HL-60/S4 (cell line): ENCODE measurements around the gene ALDH7A1.

Experiments
- in situ Hi-C: fragments of 300-500 bp; cut with MboI; formaldehyde crosslinking; loops from 2 replicates; pipeline ENCODE4 v1.14.3; 2022; ENCODE audit warnings: low sequenced_read_pairs

ALDH7A1 gene

DNA sequence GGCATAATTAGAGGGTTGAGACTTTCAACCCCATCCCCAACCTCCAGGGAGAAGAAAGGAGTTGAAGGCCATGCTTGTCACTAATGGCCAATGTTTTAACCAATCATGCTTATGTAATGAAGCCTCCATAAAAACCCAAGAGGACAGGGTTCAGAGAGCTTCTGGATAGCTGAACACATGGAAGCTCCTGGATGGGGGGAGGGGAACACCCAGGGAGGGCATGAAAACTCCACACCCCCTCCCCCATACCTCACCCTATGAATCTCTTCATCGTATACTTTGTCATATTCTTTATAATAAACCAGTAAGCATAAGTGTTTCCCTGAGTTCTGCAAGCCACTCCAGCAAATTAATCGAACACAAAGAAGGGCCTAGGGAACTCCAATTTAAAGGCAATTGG is 81.7 kb downstream of the ALDH7A1 start:
- in situ Hi-C loops = no loop called here

- in situ Hi-C loops = no loop called here
Observed at GRCh38 chr5:126512451-126512850, 82.6 kb downstream of the ALDH7A1 start.

GRCh38 chr5:126511961-126512360 is 83.1 kb downstream of the ALDH7A1 start:
- in situ Hi-C loops = no loop called here

DNA sequence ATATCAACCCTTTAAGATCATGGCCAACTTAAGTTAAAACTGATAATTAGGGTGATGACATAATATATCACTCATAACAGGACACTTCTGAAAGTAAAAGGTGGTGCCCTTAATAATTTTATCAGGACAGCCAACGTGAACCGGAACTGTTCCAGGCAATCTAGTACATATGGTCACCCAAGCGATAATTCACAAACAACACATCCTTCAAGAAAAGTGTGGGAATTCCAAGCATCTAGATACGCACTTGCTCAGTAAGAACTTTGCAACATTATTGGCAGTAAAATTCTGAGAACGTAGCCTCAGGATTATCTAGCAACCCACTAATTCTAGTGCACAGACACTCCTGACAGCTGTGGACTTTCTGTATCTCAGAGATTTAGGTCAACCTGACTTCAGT is 85.7 kb downstream of the ALDH7A1 start:
- in situ Hi-C loops = no loop called here

- in situ Hi-C loops = no loop called here
Observed at GRCh38 chr5:126508962-126509279, 86.1 kb downstream of the ALDH7A1 start.

- in situ Hi-C loops = no loop called here
Observed at GRCh38 chr5:126508251-126508961, 86.6 kb downstream of the ALDH7A1 start.

GRCh38 chr5:126506079-126506478 is 88.9 kb downstream of the ALDH7A1 start:
- in situ Hi-C loops = no loop called here

DNA sequence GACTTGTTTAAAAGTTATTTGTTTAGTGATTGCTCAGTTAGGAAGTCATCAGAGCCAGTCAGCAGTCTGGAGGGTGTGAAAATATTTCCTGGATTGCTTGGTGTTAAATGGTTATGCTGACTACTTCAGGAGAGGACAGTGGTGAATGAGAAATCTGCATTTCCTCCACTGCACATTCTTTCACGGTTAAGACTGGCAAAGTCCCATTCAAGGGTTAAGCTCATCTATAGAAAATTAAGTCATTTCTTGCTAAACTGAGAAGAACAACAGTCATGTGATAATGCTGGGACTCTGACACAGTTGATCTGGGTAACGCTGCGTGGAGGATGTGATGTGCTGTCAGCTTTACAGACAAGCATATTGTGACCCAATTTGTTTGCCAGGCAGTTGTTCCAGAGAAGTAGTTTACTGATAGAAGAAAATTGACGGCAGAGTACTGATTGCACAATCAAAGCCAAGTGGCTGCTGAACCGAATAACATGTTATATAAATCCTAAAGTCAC is 91.4 kb downstream of the ALDH7A1 start:
- in situ Hi-C loops = no loop called here

GRCh38 chr5:126501448-126501847 is 93.6 kb downstream of the ALDH7A1 start:
- in situ Hi-C loops = no loop called here

GRCh38 chr5:126499853-126500342 is 95.1 kb downstream of the ALDH7A1 start:
- in situ Hi-C loops = no loop called here

GRCh38 chr5:126499278-126499677 is 95.7 kb downstream of the ALDH7A1 start:
- in situ Hi-C loops = no loop called here

DNA sequence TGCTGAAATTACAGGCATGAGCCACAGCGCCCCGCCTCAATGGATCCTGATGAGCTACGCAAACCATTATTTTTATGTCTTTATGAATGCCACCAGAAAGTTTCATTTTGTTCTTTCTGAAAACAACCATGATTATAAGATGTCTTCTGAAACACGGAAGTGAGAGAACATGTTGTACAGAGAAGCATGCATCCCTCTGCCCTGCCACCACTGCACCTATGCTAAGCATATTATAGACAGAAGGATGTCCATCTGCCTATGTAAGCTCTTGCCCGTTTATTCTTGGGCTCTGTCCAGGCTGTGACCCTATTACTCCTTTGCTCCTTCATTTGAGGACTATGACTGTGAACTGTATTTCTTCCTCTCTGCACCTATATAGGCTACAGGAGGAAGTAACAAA is 97.5 kb downstream of the ALDH7A1 start:
- in situ Hi-C loops = no loop called here

DNA sequence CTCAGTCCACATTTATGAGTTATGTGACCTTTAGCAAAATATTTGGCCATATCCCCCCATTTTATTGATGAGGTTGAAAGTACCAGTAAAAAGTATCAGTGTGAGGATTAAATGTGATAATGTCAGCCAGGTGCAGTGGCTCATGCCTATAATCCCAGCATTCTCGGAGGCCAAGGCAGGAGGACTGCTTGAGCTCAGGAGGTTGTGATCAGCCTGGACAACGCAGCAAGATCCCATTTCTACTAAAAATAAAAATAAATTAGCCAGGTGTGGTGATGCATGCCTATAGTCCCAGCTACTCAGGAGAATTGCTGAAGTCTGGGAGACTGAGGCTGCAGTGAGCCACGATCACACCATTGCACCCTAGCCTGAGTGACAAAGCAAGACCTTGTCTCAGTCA is 100.6 kb downstream of the ALDH7A1 start:
- in situ Hi-C loops = no loop called here

GRCh38 chr5:126492939-126493338 is 102.1 kb downstream of the ALDH7A1 start:
- in situ Hi-C loops = no loop called here

- in situ Hi-C loops = no loop called here
Observed at GRCh38 chr5:126490167-126490940, 104.7 kb downstream of the ALDH7A1 start.

DNA sequence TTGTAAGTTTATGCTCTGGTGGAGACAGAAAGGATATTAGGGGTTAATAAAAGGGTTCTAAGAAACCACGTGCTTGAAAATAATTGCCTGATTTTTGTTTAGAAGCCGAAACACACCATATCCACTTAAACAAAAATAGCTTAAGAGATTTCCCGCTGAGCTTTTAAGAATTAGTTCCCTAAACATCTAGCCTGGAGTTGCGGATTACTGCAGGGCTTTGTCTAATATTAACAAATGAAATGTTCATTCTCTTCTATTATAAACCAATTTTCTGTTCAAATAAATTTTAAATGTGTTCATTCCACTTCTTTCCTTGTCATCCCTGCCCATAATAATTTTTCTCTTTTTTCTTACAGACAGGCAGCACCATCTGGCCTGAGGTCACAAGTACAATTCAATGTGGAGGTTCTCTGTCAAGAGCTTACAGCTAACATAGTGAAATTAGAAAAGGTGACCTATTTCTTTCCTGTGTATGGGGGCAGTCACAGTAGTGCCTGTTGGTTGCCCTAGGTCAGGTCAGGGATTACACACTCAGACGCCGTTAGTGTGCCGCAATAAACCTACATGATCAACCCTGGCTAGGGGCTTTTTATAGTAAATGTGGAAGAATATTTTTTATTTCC is 106.5 kb downstream of the ALDH7A1 start:
- in situ Hi-C loops = no loop called here

- in situ Hi-C loops = no loop called here
Observed at GRCh38 chr5:126487596-126487995, 107.4 kb downstream of the ALDH7A1 start.

- in situ Hi-C loops = no loop called here
Observed at GRCh38 chr5:126486332-126486731, 108.7 kb downstream of the ALDH7A1 start.

GRCh38 chr5:126484253-126484652 is 110.8 kb downstream of the ALDH7A1 start:
- in situ Hi-C loops = no loop called here

DNA sequence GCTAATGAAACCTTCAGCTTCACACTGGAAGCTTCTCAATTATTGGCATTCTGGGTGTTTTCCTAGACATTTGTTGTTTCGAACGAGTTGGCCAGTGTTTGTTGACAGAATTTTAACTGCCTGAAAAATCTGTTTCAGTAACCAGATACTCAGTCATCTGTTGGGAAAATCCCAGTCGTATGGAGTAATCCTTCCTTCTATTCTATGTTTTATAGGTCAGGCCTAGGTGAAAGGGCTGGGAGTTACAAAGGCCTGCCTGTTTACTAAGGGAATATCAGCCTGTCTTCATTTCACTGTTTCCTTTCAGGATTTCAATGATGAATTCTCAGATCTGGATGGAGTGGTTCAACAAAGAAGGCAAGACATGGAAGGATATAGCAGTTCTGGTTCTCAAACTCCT is 111.9 kb downstream of the ALDH7A1 start:
- in situ Hi-C loops = no loop called here

- in situ Hi-C loops = no loop called here
Observed at GRCh38 chr5:126482591-126482990, 112.4 kb downstream of the ALDH7A1 start.

DNA sequence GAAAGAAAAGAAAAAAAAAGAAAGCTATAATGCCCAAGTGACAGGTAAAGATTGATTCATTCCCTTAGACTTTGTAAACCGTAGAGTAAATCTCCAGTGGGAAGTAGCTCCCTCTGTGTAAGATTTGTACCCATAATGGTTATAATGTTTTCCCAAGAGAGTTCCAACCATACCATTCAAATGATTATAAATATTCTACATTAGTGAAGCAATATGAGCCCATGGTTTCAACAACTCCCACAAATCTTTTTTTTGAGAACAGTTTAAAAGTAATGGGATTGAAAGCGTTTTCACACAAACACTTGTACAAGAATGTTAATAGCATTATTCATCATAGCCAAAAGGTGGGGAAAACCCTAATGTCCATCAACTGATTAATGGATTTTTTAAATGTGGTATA is 113.8 kb downstream of the ALDH7A1 start:
- in situ Hi-C loops = no loop called here
